Calu3 (cell line): Measurements from ENCODE around the gene SPTBN2. TPM values are rescaled to one million over a fixed set of nuclear protein-coding genes. Genes with fewer than 3 reads are reported as not detected.

Source experiments
- BruUV-seq: library from RNA; stranded (reverse); fragments of 400-500 nt; replicated peaks from 2 replicates; lab custom pipeline; 2021; lab: Mats Ljungman, UMichigan
- CTCF ChIA-PET: fragments of 300-600 bp; sonication (Branson Sonifier 250); formaldehyde crosslinking; loops from one replicate; lab custom pipeline; 2022; ENCODE audit warnings: antibody characterized with exemption; lab: Charles Lee
- DNase-seq: peaks from one replicate; pipeline ENCODE4 v3.0.0; 2022
- H3K27ac Mint-ChIP-seq: one replicate; pipeline ENCODE4 v1.8.0; 2022; ENCODE audit warnings: mixed read lengths; ENCODE audit not compliant: unreplicated experiment
- H3K27me3 Mint-ChIP-seq: one replicate; pipeline ENCODE4 v1.8.0; 2022; ENCODE audit warnings: mixed read lengths; ENCODE audit not compliant: unreplicated experiment
- H3K36me3 Mint-ChIP-seq: one replicate; pipeline ENCODE4 v1.8.0; 2022; ENCODE audit warnings: mild to moderate bottlenecking, moderate library complexity, mixed read lengths; ENCODE audit not compliant: insufficient read depth, unreplicated experiment
- H3K4me1 Mint-ChIP-seq: one replicate; pipeline ENCODE4 v1.8.0; 2022; ENCODE audit warnings: mild to moderate bottlenecking, low read depth, mixed read lengths; ENCODE audit not compliant: unreplicated experiment
- H3K4me3 Mint-ChIP-seq: one replicate; pipeline ENCODE4 v1.8.0; 2022; ENCODE audit warnings: mild to moderate bottlenecking, low read depth, moderate library complexity, mixed read lengths; ENCODE audit not compliant: unreplicated experiment
- H3K9me3 Mint-ChIP-seq: one replicate; pipeline ENCODE4 v1.8.0; 2022; ENCODE audit warnings: low read depth, mixed read lengths; ENCODE audit not compliant: unreplicated experiment
- intact Hi-C: fragments of 100-400 bp; cut with micrococcal nuclease; formaldehyde crosslinking; loops from one replicate; pipeline ENCODE4 v1.10.0; 2022; ENCODE audit not compliant: unreplicated experiment
- total RNA-seq: library from RNA; stranded (reverse); gene quantifications from 2 replicates; pipeline ENCODE4 v1.2.3, GENCODE V29; 2022
- TF ChIP-seq, protein P1 (sequence below): fragments of 200-600 bp; IDR thresholded peaks from one replicate; pipeline ENCODE4 v1.8.0; 2022; ENCODE audit warnings: antibody characterized with exemption; ENCODE audit not compliant: unreplicated experiment

Gene SPTBN2
- total RNA-seq, 1 experiment from 2014 or later = 41.3 TPM

DNA sequence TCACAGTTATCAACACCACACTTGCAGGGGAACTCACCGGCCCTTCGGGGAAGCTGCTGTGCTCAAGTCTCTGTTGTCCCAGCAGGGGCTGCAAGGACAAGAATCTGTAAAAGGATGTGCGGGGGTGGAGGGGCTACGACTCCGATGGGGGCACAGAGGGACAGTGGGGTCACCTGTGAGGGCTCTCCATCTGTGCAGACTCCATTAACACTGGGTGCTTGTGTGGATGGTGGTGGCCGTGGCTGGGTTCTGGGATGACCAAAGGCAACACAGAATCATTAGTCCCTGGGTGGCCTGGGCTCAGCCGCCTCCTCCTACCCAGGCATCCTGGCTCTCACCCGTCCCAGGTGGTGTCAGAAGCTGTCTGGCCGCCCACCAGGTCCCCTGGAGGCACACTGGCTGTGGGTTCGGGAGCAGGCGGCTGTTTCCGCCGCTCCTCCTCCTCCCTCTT, 41.2 kb downstream of the SPTBN2 start:
- DNase-seq = no peak
- intact Hi-C loops = no loop called here
- Mint-ChIP-seq H3K9me3 (no peaks in the 10 kb centered on the region), H3K27me3 (no peaks in the 10 kb centered on the region), H3K36me3 (peaks cover 37% of the 10 kb centered on the region), H3K4me1 (no peaks in the 10 kb centered on the region), H3K27ac (no peak overlapping the region), H3K4me3 (no peak overlapping the region)
- BruUV-seq = no TSS peak
- TF ChIP-seq, protein P1, sequence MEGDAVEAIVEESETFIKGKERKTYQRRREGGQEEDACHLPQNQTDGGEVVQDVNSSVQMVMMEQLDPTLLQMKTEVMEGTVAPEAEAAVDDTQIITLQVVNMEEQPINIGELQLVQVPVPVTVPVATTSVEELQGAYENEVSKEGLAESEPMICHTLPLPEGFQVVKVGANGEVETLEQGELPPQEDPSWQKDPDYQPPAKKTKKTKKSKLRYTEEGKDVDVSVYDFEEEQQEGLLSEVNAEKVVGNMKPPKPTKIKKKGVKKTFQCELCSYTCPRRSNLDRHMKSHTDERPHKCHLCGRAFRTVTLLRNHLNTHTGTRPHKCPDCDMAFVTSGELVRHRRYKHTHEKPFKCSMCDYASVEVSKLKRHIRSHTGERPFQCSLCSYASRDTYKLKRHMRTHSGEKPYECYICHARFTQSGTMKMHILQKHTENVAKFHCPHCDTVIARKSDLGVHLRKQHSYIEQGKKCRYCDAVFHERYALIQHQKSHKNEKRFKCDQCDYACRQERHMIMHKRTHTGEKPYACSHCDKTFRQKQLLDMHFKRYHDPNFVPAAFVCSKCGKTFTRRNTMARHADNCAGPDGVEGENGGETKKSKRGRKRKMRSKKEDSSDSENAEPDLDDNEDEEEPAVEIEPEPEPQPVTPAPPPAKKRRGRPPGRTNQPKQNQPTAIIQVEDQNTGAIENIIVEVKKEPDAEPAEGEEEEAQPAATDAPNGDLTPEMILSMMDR = no peak
- CTCF ChIA-PET = interaction anchor here (0.6 kb wide), 1 partner anchor 80 kb away, joined by 3 read pairs; no protein-coding TSS in a partner anchor

- CTCF ChIA-PET = no interaction called here
- Mint-ChIP-seq H3K4me3 (no peak overlapping the region), H3K9me3 (no peaks in the 10 kb centered on the region), H3K27ac (no peak overlapping the region), H3K27me3 (no peaks in the 10 kb centered on the region), H3K4me1 (no peaks in the 10 kb centered on the region), H3K36me3 (peaks cover 29% of the 10 kb centered on the region)
- BruUV-seq = no TSS peak
- DNase-seq = no peak
- intact Hi-C loops = no loop called here
- TF ChIP-seq, protein P1 = no peak
These were observed 41.9 kb downstream of the SPTBN2 start for GRCh38 chr11:66686801-66687750.

GRCh38 chr11:66686100-66686785, 42.8 kb downstream of the SPTBN2 start:
- DNase-seq = no peak
- Mint-ChIP-seq H3K27ac (no peak overlapping the region), H3K36me3 (peaks cover 29% of the 10 kb centered on the region), H3K4me3 (no peak overlapping the region), H3K4me1 (no peaks in the 10 kb centered on the region), H3K27me3 (no peaks in the 10 kb centered on the region), H3K9me3 (no peaks in the 10 kb centered on the region)
- intact Hi-C loops = no loop called here
- TF ChIP-seq, protein P1 = no peak
- no TSS peak for BruUV-seq
- CTCF ChIA-PET = no interaction called here

GRCh38 chr11:66685276-66686099, 43.5 kb downstream of the SPTBN2 start:
- Mint-ChIP-seq H3K27me3 (no peaks in the 10 kb centered on the region), H3K27ac (no peak overlapping the region), H3K36me3 (peaks cover 27% of the 10 kb centered on the region), H3K4me3 (no peak overlapping the region), H3K9me3 (no peaks in the 10 kb centered on the region), H3K4me1 (no peaks in the 10 kb centered on the region)
- BruUV-seq = no TSS peak
- DNase-seq = no peak
- TF ChIP-seq, protein P1 = no peak
- intact Hi-C loops = no loop called here
- CTCF ChIA-PET = interaction anchor here (0.6 kb wide), 1 partner anchor 117 kb away, joined by 9 read pairs; the partner anchor contains the start of gene CTSF
